PFSK-1 (cell line): Measurements from ENCODE around the gene LRRC7.

Source experiments
- FOXP2 ChIP-seq: optimal IDR thresholded peaks from 2 replicates; pipeline ENCODE3; 2011; ENCODE audit warnings: borderline replicate concordance, control low read depth, inconsistent platforms; ENCODE audit not compliant: insufficient read depth; ENCODE audit errors: extremely low read length, extremely low read depth
- POLR2AphosphoS5 ChIP-seq: IDR thresholded peaks from 2 replicates; pipeline ENCODE4 v1.6.1; 2012; ENCODE audit warnings: low read depth, mild to moderate bottlenecking, control low read depth, low read length, moderate library complexity
- SIN3A ChIP-seq: IDR thresholded peaks from 2 replicates; pipeline ENCODE4 v1.6.1; 2012; ENCODE audit warnings: mild to moderate bottlenecking, low read length, moderate library complexity, borderline replicate concordance; ENCODE audit not compliant: insufficient read depth
- TAF1 ChIP-seq: IDR thresholded peaks from 2 replicates; pipeline ENCODE4 v1.6.1; 2012; ENCODE audit warnings: low read length, control low read depth, borderline replicate concordance; ENCODE audit not compliant: insufficient read depth
- TF ChIP-seq, protein P1 (sequence below), 2 experiments: IDR thresholded peaks; 2 replicates each; pipeline versions ENCODE4 v1.6.1 to v1.8.0; 2011 to 2012; ENCODE audit warnings: low read depth in 2 of 2, low read length in 2 of 2, control low read depth in 1 of 2, inconsistent platforms in 1 of 2, mild to moderate bottlenecking in 1 of 2, moderate library complexity in 1 of 2; ENCODE audit not compliant: insufficient read depth in 1 of 2

The LRRC7 gene

GRCh38 chr1:69985376-69985775 lies 417.7 kb downstream of the LRRC7 start:
- TF ChIP-seq FOXP2 (no peak), TAF1 (no peak), SIN3A (no peak), POLR2AphosphoS5 (no peak)
- TF ChIP-seq, protein P1, sequence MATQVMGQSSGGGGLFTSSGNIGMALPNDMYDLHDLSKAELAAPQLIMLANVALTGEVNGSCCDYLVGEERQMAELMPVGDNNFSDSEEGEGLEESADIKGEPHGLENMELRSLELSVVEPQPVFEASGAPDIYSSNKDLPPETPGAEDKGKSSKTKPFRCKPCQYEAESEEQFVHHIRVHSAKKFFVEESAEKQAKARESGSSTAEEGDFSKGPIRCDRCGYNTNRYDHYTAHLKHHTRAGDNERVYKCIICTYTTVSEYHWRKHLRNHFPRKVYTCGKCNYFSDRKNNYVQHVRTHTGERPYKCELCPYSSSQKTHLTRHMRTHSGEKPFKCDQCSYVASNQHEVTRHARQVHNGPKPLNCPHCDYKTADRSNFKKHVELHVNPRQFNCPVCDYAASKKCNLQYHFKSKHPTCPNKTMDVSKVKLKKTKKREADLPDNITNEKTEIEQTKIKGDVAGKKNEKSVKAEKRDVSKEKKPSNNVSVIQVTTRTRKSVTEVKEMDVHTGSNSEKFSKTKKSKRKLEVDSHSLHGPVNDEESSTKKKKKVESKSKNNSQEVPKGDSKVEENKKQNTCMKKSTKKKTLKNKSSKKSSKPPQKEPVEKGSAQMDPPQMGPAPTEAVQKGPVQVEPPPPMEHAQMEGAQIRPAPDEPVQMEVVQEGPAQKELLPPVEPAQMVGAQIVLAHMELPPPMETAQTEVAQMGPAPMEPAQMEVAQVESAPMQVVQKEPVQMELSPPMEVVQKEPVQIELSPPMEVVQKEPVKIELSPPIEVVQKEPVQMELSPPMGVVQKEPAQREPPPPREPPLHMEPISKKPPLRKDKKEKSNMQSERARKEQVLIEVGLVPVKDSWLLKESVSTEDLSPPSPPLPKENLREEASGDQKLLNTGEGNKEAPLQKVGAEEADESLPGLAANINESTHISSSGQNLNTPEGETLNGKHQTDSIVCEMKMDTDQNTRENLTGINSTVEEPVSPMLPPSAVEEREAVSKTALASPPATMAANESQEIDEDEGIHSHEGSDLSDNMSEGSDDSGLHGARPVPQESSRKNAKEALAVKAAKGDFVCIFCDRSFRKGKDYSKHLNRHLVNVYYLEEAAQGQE (IDR thresholded peaks at IDR 0.05; ENCODE audit: insufficient read depth in 1 of 2, low read depth in 2 of 2, low read length in 2 of 2), result no peak

DNA sequence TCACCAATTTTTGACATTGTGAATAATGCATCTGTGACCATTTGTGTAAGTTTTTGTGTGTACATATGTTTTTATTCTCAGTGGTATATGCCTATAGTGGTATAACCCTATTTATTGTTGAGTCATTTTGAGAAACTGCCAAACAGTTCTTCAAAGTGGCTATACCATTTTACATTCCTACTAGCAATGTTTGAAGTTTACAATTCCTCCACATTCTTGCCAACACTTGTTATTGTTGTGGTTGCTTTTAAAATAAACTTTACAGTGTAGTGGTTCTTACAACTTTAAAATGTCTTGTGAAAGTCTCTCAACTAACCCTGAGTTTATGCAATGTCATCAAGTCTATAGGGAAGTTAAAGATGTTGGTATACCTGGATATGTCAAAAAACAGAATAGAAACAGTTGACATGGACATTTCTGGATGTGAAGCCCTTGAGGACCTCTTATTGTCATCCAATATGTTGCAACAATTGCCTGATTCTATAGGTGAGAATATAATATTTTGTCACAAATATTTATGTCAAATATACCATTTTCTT lies 418.2 kb downstream of the LRRC7 start:
- TF ChIP-seq SIN3A, result no peak
- TF ChIP-seq FOXP2, result no peak
- TF ChIP-seq POLR2AphosphoS5, result no peak
- no peak for TF ChIP-seq TAF1
- TF ChIP-seq, protein P1 (IDR thresholded peaks at IDR 0.05; ENCODE audit: insufficient read depth in 1 of 2, low read depth in 2 of 2, low read length in 2 of 2), result no peak

- TF ChIP-seq FOXP2, result no peak
- TF ChIP-seq, protein P1 (IDR thresholded peaks at IDR 0.05; ENCODE audit: insufficient read depth in 1 of 2, low read depth in 2 of 2, low read length in 2 of 2), result no peak
These were observed 420.2 kb downstream of the LRRC7 start for GRCh38 chr1:69987881-69988280.

DNA sequence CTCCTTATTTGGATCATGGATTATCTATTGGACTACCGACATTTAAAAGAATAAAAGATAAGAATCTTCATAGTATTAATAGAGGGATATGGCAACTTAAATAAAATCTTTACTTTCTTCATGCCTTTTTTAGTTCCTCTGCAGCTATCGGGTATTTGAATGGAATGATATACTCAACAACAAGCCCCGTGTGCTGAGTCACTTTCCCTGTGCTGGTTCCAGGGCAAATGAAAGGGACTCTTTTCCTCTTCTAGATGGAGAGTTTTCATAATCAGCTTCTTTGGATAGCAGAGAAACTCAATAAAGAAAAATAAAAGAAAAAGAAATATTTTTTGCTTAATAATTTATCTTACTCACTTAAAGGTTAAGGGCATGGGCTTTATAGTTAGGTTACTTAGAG lies 423.9 kb downstream of the LRRC7 start:
- TF ChIP-seq, protein P1 (IDR thresholded peaks at IDR 0.05; ENCODE audit: insufficient read depth in 1 of 2, low read depth in 2 of 2, low read length in 2 of 2), result no peak
- TF ChIP-seq SIN3A, result no peak
- no peak for TF ChIP-seq POLR2AphosphoS5
- TF ChIP-seq FOXP2, result no peak
- no peak for TF ChIP-seq TAF1

DNA sequence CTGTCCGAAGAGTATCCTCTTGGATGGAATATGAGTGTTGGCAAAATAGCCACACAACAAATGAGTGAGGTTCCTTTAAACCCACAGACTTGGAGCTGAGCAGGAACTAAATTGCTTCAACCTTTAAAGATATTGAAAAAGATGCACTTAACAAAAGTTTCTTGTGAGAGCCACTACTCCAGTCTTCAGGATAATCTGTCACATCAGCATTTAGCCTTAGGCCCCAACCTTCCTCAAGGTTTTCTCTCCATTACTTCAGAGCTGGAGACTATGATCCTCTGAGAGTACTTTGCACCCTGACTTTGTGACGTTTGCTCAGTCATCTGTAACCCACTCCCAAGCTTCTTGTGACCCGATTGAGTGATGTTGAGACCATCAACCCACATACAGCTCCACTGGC lies 424.9 kb downstream of the LRRC7 start:
- TF ChIP-seq SIN3A (no peak), TAF1 (no peak), POLR2AphosphoS5 (no peak), FOXP2 (no peak)
- TF ChIP-seq, protein P1 (IDR thresholded peaks at IDR 0.05; ENCODE audit: insufficient read depth in 1 of 2, low read depth in 2 of 2, low read length in 2 of 2), result no peak
